IPS-18c (cell line): ENCODE results near the gene KCNMA1.

ENCODE experiments used
- H3K4me3 ChIP-seq: 2 replicates; pipeline ENCODE4 v1.7.0; 2013; ENCODE audit warnings: low read depth, mild to moderate bottlenecking, low read length, moderate library complexity; ENCODE audit not compliant: insufficient read depth
- H3K9me3 ChIP-seq: one replicate; pipeline ENCODE4 v1.6.1; 2013; ENCODE audit warnings: mild to moderate bottlenecking, low read length, moderate library complexity; ENCODE audit not compliant: control insufficient read depth, insufficient read depth

The KCNMA1 gene

GRCh38 chr10:76974017-76974691, 663.5 kb downstream of the KCNMA1 start:
- Histone ChIP-seq H3K9me3 (no peaks in the 10 kb centered on the region), H3K4me3 (no peak overlapping the region)

GRCh38 chr10:76973091-76974016, 664.3 kb downstream of the KCNMA1 start:
- no peaks in the 10 kb centered on the region for H3K9me3 ChIP-seq
- no peak overlapping the region for H3K4me3 ChIP-seq

GRCh38 chr10:76972541-76972940, 665.1 kb downstream of the KCNMA1 start:
- no peak overlapping the region for H3K4me3 ChIP-seq
- H3K9me3 ChIP-seq, result no peaks in the 10 kb centered on the region

- Histone ChIP-seq H3K9me3 (no peaks in the 10 kb centered on the region), H3K4me3 (no peak overlapping the region)
Observed at GRCh38 chr10:76971547-76972170, 665.9 kb downstream of the KCNMA1 start.

GRCh38 chr10:76970711-76971519, 666.7 kb downstream of the KCNMA1 start:
- H3K4me3 ChIP-seq, result no peak overlapping the region
- no peaks in the 10 kb centered on the region for H3K9me3 ChIP-seq

- no peak overlapping the region for H3K4me3 ChIP-seq
- H3K9me3 ChIP-seq, result no peaks in the 10 kb centered on the region
Observed at GRCh38 chr10:76969366-76969948, 668.2 kb downstream of the KCNMA1 start.

GRCh38 chr10:76968483-76968882, 669.1 kb downstream of the KCNMA1 start:
- H3K4me3 ChIP-seq, result no peak overlapping the region
- H3K9me3 ChIP-seq, result no peaks in the 10 kb centered on the region

- Histone ChIP-seq H3K9me3 (no peaks in the 10 kb centered on the region), H3K4me3 (no peak overlapping the region)
Observed at GRCh38 chr10:76962851-76963250, 674.8 kb downstream of the KCNMA1 start.

- no peak overlapping the region for H3K4me3 ChIP-seq
Observed at GRCh38 chr10:76961841-76962240, 675.8 kb downstream of the KCNMA1 start.

GRCh38 chr10:76959111-76959510, 678.5 kb downstream of the KCNMA1 start:
- no peak overlapping the region for H3K4me3 ChIP-seq
- no peaks in the 10 kb centered on the region for H3K9me3 ChIP-seq

More at GRCh38 chr10:76961841-76962240, 675.8 kb downstream of the KCNMA1 start:
- H3K9me3 ChIP-seq, result no peaks in the 10 kb centered on the region

- no peaks in the 10 kb centered on the region for H3K9me3 ChIP-seq
- no peak overlapping the region for H3K4me3 ChIP-seq
Observed at GRCh38 chr10:76954838-76955237, 682.8 kb downstream of the KCNMA1 start.

- H3K9me3 ChIP-seq, result no peaks in the 10 kb centered on the region
Observed at GRCh38 chr10:76950354-76950753, 687.3 kb downstream of the KCNMA1 start.

GRCh38 chr10:76946270-76946669, 691.3 kb downstream of the KCNMA1 start:
- H3K9me3 ChIP-seq, result no peaks in the 10 kb centered on the region
- H3K4me3 ChIP-seq, result no peak overlapping the region

More at GRCh38 chr10:76950354-76950753, 687.3 kb downstream of the KCNMA1 start:
- no peak overlapping the region for H3K4me3 ChIP-seq

- Histone ChIP-seq H3K9me3 (no peaks in the 10 kb centered on the region), H3K4me3 (no peak overlapping the region)
Observed at GRCh38 chr10:76945166-76945565, 692.4 kb downstream of the KCNMA1 start.

- Histone ChIP-seq H3K9me3 (no peaks in the 10 kb centered on the region), H3K4me3 (no peak overlapping the region)
Observed at GRCh38 chr10:76944640-76945039, 693.0 kb downstream of the KCNMA1 start.

- Histone ChIP-seq H3K4me3 (no peak overlapping the region), H3K9me3 (no peaks in the 10 kb centered on the region)
Observed at GRCh38 chr10:76942628-76943416, 694.8 kb downstream of the KCNMA1 start.
